T-cell (primary cell): ENCODE results near the gene OAS2. TPM values are rescaled to one million over a fixed set of nuclear protein-coding genes. Genes with fewer than 3 reads are reported as not detected.
A peak's percentile ranks its signal among the peaks of the same experiment; 100 is the strongest.
"Not testable (repeated sequence)": the region's sequence is repeated elsewhere in the genome, so short reads cannot be mapped to it uniquely, and the experiment has no call there.

Source experiments
- ATAC-seq, 4 experiments: fragments of 200-7000 bp in 3 of 4; fragments of 150-1000 bp in 1 of 4; cut with Tn5 transposase; replicated peaks in 1 of 4; 1 replicate in 3 of 4; 2 replicates in 1 of 4; pipeline ENCODE4 v1.10.0; 2021; ENCODE audit warnings: moderate library complexity in 3 of 4, mild to moderate bottlenecking in 2 of 4, moderate number of reproducible peaks in 1 of 4
- CTCF ChIA-PET, 2 donors: fragments of 300-600 bp; sonication (Branson Sonifier 250); formaldehyde crosslinking; loops; one replicate each; lab custom pipeline; 2022; ENCODE audit warnings: antibody characterized with exemption in 2 of 2; lab: Charles Lee
- POLR2A ChIA-PET, 2 donors: fragments of 300-600 bp; sonication (Branson Sonifier 250); formaldehyde crosslinking; loops; one replicate each; lab custom pipeline; 2022; ENCODE audit warnings: antibody characterized with exemption in 2 of 2; lab: Charles Lee
- DNase-seq, 35 experiments: peaks; one replicate each; pipeline versions ENCODE4 v3.0.0 to v3.0.0-alpha.2; 2013 to 2023
- H3K27ac ChIP-seq: one replicate; pipeline ENCODE4 v1.5.1; 2013; ENCODE audit warnings: low read length
- H3K27me3 ChIP-seq, 2 experiments: replicated peaks in 1 of 2; 1 replicate in 1 of 2; 2 replicates in 1 of 2; pipeline versions ENCODE4 v1.6.1 to v1.7.0; 2013; ENCODE audit warnings: low read length in 1 of 2, mixed read lengths in 1 of 2; ENCODE audit not compliant: control insufficient read depth in 2 of 2, insufficient read depth in 2 of 2; ENCODE audit errors: extremely low read depth in 1 of 2
- H3K36me3 ChIP-seq, 2 donors: 1 replicate in 1 of 2; 2 replicates in 1 of 2; pipeline versions ENCODE4 v1.6.1 to v1.7.0; 2013; ENCODE audit warnings: low read length in 1 of 2; ENCODE audit not compliant: control insufficient read depth in 2 of 2, insufficient read depth in 1 of 2; ENCODE audit errors: extremely low read depth in 1 of 2
- H3K4me1 ChIP-seq, 2 experiments: 1 replicate in 1 of 2; 2 replicates in 1 of 2; pipeline versions ENCODE4 v1.6.1 to v1.7.0; 2013; ENCODE audit warnings: low read length in 2 of 2, mixed read lengths in 1 of 2; ENCODE audit not compliant: insufficient read depth in 2 of 2, control insufficient read depth in 1 of 2; ENCODE audit errors: extremely low read depth in 1 of 2
- H3K4me3 ChIP-seq, 2 donors: 1 replicate in 1 of 2; 2 replicates in 1 of 2; pipeline versions ENCODE4 v1.5.1 to v1.7.0; 2013; ENCODE audit warnings: mild to moderate bottlenecking in 2 of 2, low read length in 1 of 2, moderate library complexity in 1 of 2; ENCODE audit not compliant: control insufficient read depth in 1 of 2; ENCODE audit errors: extremely low read depth in 1 of 2
- H3K9me3 ChIP-seq: 2 replicates; pipeline ENCODE4 v1.7.0; 2013
- H3K27ac Mint-ChIP-seq, 2 donors: one replicate each; pipeline ENCODE4 v1.8.0; 2020 to 2021; ENCODE audit warnings: mild to moderate bottlenecking in 2 of 2, mixed read lengths in 2 of 2
- H3K27me3 Mint-ChIP-seq, 2 donors: one replicate each; pipeline ENCODE4 v1.8.0; 2021 to 2022; ENCODE audit warnings: mixed read lengths in 2 of 2
- H3K36me3 Mint-ChIP-seq: one replicate; pipeline ENCODE4 v1.8.0; 2021; ENCODE audit warnings: mixed read lengths
- H3K4me1 Mint-ChIP-seq, 3 donors: one replicate each; pipeline ENCODE4 v1.8.0; 2020 to 2022; ENCODE audit warnings: mixed read lengths in 3 of 3, mild to moderate bottlenecking in 1 of 3
- H3K4me3 Mint-ChIP-seq, 3 donors: one replicate each; pipeline ENCODE4 v1.8.0; 2020 to 2022; ENCODE audit warnings: mild to moderate bottlenecking in 3 of 3, mixed read lengths in 3 of 3, moderate library complexity in 3 of 3
- H3K9me3 Mint-ChIP-seq, 3 donors: one replicate each; pipeline ENCODE4 v1.8.0; 2020 to 2022; ENCODE audit warnings: mixed read lengths in 3 of 3
- WGBS: methylation state at CpG from one replicate; pipeline ENCODE4 v1.1.5; 2013; ENCODE audit warnings: missing lambda C conversion rate; ENCODE audit not compliant: insufficient coverage; 5-methylcytosine and 5-hydroxymethylcytosine counted together
- total RNA-seq, 35 experiments: library from RNA in 6 of 35; stranded (reverse) in 6 of 35; fragments of 120-200 nt in 1 of 35; gene quantifications; one replicate each; pipeline versions ENCODE4 v1.2.1 to v1.2.4 and lab custom pipeline; 2013 to 2026

The OAS2 gene
- total RNA-seq, 5 donors from 2014 or later (not counting 1 experiment from before 2014, with no cell fraction given) = 44.8 to 75.5 (median 56.9) TPM

- Mint-ChIP-seq H3K36me3 (peaks cover 71% of the 10 kb centered on the region), H3K4me1 (peaks cover 0 to 4% (median 1%) of the 10 kb centered on the region in 3 donors), H3K4me3 (no peak overlapping the region), H3K27ac (no peak overlapping the region), H3K9me3 (peaks cover 0 to 9% (median 0%) of the 10 kb centered on the region in 3 donors), H3K27me3 (no peaks in the 10 kb centered on the region)
- POLR2A ChIA-PET = no interaction called here
- Histone ChIP-seq H3K4me1 (no peaks in the 10 kb centered on the region), H3K9me3 (no peaks in the 10 kb centered on the region), H3K27ac (no peak overlapping the region), H3K27me3 (no peaks in the 10 kb centered on the region), H3K36me3 (peaks cover 20 to 75% of the 10 kb centered on the region in 2 donors), H3K4me3 (no peak overlapping the region)
- DNase-seq (no peak), ATAC-seq (no peak)
- no CpG with 5 or more reads among the region's 1 CpG for WGBS
- CTCF ChIA-PET = no interaction called here
Measured at GRCh38 chr12:112947314-112947713, 31.0 kb upstream of the OAS2 start.

- peaks cover 0 to 4% (median 1%) of the 10 kb centered on the region in 3 donors for H3K4me1 Mint-ChIP-seq
- Histone ChIP-seq H3K27ac (no peak overlapping the region), H3K4me1 (no peaks in the 10 kb centered on the region), H3K36me3 (peaks cover 20 to 77% of the 10 kb centered on the region in 2 donors), H3K4me3 (no peak overlapping the region), H3K27me3 (no peaks in the 10 kb centered on the region), H3K9me3 (no peaks in the 10 kb centered on the region)
- ChIA-PET CTCF (no interaction called here), POLR2A (no interaction called here)
- peaks cover 0 to 12% (median 3%) of the 10 kb centered on the region in 3 donors for H3K9me3 Mint-ChIP-seq
- peaks cover 75% of the 10 kb centered on the region for H3K36me3 Mint-ChIP-seq
- H3K27ac Mint-ChIP-seq = no peak overlapping the region
- WGBS = 97% methylated on average over 5 of the region's 5 CpGs
- H3K27me3 Mint-ChIP-seq = no peaks in the 10 kb centered on the region
- H3K4me3 Mint-ChIP-seq = no peak overlapping the region
- DNase-seq (no peak), ATAC-seq (no peak)
Measured at GRCh38 chr12:112947761-112948160, 30.6 kb upstream of the OAS2 start.

GRCh38 chr12:112948806-112949205 lies 29.5 kb upstream of the OAS2 start:
- no peak overlapping the region for H3K27ac ChIP-seq
- H3K27me3 ChIP-seq = no peaks in the 10 kb centered on the region
- Mint-ChIP-seq H3K4me3 (no peak overlapping the region), H3K4me1 (peaks cover 0 to 4% (median 1%) of the 10 kb centered on the region in 3 donors), H3K9me3 (peaks cover 0 to 12% (median 3%) of the 10 kb centered on the region in 3 donors), H3K36me3 (peaks cover 82% of the 10 kb centered on the region), H3K27me3 (no peaks in the 10 kb centered on the region), H3K27ac (no peak overlapping the region)
- no peaks in the 10 kb centered on the region for H3K4me1 ChIP-seq
- DNase-seq = no peak
- peaks cover 20 to 70% of the 10 kb centered on the region in 2 donors for H3K36me3 ChIP-seq
- ATAC-seq = no peak
- no peaks in the 10 kb centered on the region for H3K9me3 ChIP-seq
- POLR2A ChIA-PET = no interaction called here
- H3K4me3 ChIP-seq = no peak overlapping the region
- CTCF ChIA-PET = interaction anchor here in 1 of 2 donors (0.7 kb wide), 1 partner anchor 39 kb away, joined by 3 read pairs; no protein-coding TSS in a partner anchor
- WGBS = 93% methylated on average over 7 of the region's 7 CpGs

GRCh38 chr12:112950701-112951100 lies 27.6 kb upstream of the OAS2 start:
- H3K36me3 ChIP-seq = peaks cover 17 to 55% of the 10 kb centered on the region in 2 donors
- H3K27me3 ChIP-seq = no peaks in the 10 kb centered on the region
- H3K9me3 ChIP-seq = no peaks in the 10 kb centered on the region
- H3K4me3 ChIP-seq = no peak overlapping the region
- Mint-ChIP-seq H3K4me3 (no peak overlapping the region), H3K4me1 (peaks cover 3 to 12% (median 6%) of the 10 kb centered on the region in 3 donors), H3K27ac (no peak overlapping the region), H3K27me3 (no peaks in the 10 kb centered on the region), H3K9me3 (peaks cover 0 to 12% (median 3%) of the 10 kb centered on the region in 3 donors), H3K36me3 (peaks cover 82% of the 10 kb centered on the region)
- 96% methylated on average over 8 of the region's 11 CpGs for WGBS
- POLR2A ChIA-PET = no interaction called here
- H3K4me1 ChIP-seq = no peaks in the 10 kb centered on the region
- CTCF ChIA-PET = no interaction called here
- ATAC-seq = no peak
- H3K27ac ChIP-seq = no peak overlapping the region
- DNase-seq = no peak

- H3K27ac ChIP-seq, H3K27me3 ChIP-seq, POLR2A ChIA-PET, H3K27ac Mint-ChIP-seq, H3K4me3 Mint-ChIP-seq, DNase-seq, H3K9me3 ChIP-seq, H3K4me3 ChIP-seq, H3K4me1 ChIP-seq, H3K27me3 Mint-ChIP-seq, ATAC-seq, CTCF ChIA-PET: not testable (repeated sequence)
- WGBS = 100% methylated on average over 2 of the region's 4 CpGs
- Mint-ChIP-seq H3K4me1 (peaks cover 23 to 37% (median 27%) of the 10 kb centered on the region in 3 donors), H3K9me3 (peaks cover 0 to 16% (median 3%) of the 10 kb centered on the region in 3 donors), H3K36me3 (peaks cover 90% of the 10 kb centered on the region)
- peaks cover 0 to 21% of the 10 kb centered on the region in 2 donors for H3K36me3 ChIP-seq
Measured at GRCh38 chr12:112957125-112957524, 21.2 kb upstream of the OAS2 start.

GRCh38 chr12:112961074-112961473 lies 17.2 kb upstream of the OAS2 start:
- Mint-ChIP-seq H3K36me3 (peaks cover 93% of the 10 kb centered on the region), H3K27me3 (no peaks in the 10 kb centered on the region), H3K27ac (peak overlapping the region in 1 of 2 donors; percentile 65), H3K4me3 (no peak overlapping the region), H3K9me3 (peaks cover 0 to 10% (median 0%) of the 10 kb centered on the region in 3 donors), H3K4me1 (peaks cover 17 to 24% (median 17%) of the 10 kb centered on the region in 3 donors)
- POLR2A ChIA-PET = no interaction called here
- H3K27me3 ChIP-seq = no peaks in the 10 kb centered on the region
- H3K36me3 ChIP-seq = peaks cover 0 to 50% of the 10 kb centered on the region in 2 donors
- WGBS = 91% methylated on average over 6 of the region's 7 CpGs
- ATAC-seq (peak in 1 of 4 experiments; percentile 35), DNase-seq (no peak)
- CTCF ChIA-PET = interaction anchor here in 1 of 2 donors (0.7 to 2.1 kb wide), 2 partner anchors 32 to 304 kb away, joined by 4 read pairs; no protein-coding TSS in a partner anchor
- H3K4me1 ChIP-seq = no peaks in the 10 kb centered on the region
- no peaks in the 10 kb centered on the region for H3K9me3 ChIP-seq
- H3K4me3 ChIP-seq = no peak overlapping the region
- no peak overlapping the region for H3K27ac ChIP-seq
